ENCODE measurements around the gene ADGB. TPM values are rescaled to one million over a fixed set of nuclear protein-coding genes. Genes with fewer than 3 reads are reported as not detected.

ADGB gene
- total RNA-seq, 1 donor from 2014 or later, result 0.10 TPM

DNA sequence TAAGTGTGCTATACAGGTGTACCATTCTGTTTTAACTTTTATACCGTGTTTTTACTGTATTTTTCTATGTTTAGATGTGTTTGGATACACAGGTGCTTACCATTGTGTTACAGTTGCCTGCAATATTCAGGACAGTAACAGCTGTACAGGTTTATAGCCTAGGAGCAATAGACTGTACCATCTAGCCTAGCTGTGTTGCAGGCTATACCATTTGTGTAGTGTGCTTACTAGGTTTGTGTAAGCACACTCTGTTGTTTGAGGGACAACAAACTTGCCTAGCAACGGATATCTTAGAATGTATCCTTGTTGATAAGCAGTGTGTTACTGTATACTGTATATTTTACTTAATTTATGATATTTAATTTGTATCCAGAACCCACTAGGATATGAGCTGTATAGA lies 35.2 kb downstream of the ADGB start:
- DNase-seq, result no peak

- no peak for DNase-seq
Measured at GRCh38 chr6:146635165-146635564, 36.4 kb downstream of the ADGB start.

GRCh38 chr6:146636481-146636880 lies 37.7 kb downstream of the ADGB start:
- DNase-seq, result no peak

DNA sequence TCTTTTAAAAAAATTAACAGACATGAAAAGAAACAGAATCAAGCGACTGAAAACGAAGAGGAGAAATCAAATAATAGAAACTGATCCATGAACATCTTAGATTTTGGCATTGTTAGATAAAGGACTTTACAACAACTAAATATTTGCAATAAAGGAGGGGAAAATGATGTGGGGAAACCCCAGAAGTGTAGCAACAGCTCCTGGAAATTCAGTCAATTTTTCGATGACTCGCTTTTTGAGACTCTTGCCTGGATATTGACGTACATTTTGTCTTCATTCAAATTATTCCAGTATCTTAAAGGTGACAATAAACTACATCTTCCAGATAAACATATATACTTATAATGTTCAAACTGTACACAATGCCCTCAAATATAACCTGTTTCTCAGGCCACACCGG lies 44.1 kb downstream of the ADGB start:
- DNase-seq, result no peak

DNA sequence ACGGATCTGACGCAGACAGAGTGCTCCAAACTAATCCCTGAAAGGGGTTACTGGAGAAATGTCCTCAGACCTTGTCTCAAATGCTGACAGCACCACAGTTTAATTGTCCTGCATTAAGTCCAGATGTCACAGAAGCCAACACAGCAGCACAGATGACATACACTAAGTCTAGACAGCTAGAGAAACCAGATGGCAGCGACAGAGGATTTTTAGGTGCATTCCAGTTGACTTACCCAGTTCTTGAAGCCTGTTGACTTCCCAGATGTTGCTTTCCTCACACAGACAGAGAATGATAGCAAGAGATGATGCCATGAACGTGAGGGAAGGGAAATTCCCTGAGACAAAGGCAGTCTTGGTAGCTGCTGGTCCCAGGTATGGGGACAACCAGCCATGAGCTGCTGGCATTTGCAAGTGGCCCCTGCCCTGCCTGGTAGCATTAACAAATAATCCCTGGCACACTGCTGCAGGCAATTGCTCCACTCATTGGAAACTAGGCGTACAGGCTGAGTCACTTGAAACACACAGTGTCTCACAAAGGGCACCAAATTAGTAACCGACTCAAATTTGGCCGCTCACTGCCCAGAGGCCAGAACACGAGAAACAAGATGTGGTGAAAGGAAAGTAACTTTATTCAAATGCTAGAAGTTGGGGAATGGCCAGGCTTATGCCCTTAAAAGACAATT lies 52.2 kb downstream of the ADGB start:
- no peak for DNase-seq

DNA sequence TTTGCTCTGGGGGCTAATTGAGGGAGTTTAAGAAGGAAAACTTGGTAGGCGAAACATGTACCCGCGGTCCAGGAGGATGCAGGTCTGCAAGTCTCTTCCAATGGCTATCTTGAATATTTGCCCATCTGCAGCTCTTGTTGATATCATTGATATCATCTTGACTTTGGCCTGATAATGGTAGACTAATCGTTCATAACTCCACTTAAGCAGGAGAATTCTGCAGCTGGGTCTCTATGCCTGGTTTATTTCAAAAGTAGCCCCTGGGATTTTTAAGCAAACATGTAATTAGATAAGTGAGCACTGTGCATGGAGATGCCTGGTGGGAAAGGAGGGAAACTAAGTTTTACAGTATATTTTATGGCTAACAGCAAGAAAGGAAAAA lies 52.7 kb downstream of the ADGB start:
- no peak for DNase-seq

GRCh38 chr6:146657432-146657831 lies 58.7 kb downstream of the ADGB start:
- no peak for DNase-seq

GRCh38 chr6:146664871-146665360 lies 66.1 kb downstream of the ADGB start:
- peak; percentile 1 for DNase-seq

GRCh38 chr6:146666909-146667308 lies 68.1 kb downstream of the ADGB start:
- no peak for DNase-seq

GRCh38 chr6:146670161-146670560 lies 71.4 kb downstream of the ADGB start:
- DNase-seq, result no peak

- no peak for DNase-seq
Measured at GRCh38 chr6:146673069-146673468, 74.3 kb downstream of the ADGB start.

- DNase-seq, result peak; percentile 28
Measured at GRCh38 chr6:146679386-146679785, 80.6 kb downstream of the ADGB start.

GRCh38 chr6:146682919-146683318 lies 84.1 kb downstream of the ADGB start:
- DNase-seq, result no peak

DNA sequence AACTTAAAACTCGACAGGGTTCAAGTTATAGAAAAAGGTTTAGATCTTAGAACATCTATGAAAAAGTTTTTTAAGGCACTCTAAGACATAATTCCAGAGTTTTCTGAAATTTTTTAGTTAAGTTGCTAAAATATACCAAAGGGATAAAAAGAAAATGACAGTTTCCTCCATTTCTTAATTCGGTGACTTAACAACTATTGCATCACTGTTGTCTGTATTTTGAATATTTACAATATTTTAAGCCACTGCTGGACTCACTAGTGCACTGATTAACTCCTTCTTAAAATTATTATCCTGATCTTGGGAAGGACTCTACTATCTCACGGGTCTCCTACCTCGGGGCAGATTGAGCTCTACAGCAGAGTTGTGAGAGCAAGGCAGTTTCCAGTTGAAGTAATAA lies 91.0 kb downstream of the ADGB start:
- DNase-seq, result no peak

DNA sequence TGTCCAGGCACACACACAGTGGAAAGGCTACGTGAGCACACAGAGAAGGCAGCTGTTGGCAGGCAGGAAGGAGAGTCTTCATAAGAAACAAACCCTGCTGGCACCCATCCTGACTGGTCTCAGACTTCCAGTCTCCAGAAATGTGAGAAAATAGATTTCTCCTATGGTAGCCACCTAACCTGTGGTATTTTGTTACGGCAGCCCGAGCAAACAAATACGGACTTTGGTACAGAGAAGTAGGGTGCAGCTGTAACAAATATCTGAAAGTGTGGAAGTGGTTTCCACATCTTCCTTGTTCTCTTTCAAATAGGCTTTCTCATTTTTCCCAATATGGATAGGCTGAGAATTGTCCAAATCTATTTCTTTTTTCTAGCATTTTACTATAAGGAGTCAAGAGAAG lies 94.6 kb downstream of the ADGB start:
- DNase-seq, result no peak

DNA sequence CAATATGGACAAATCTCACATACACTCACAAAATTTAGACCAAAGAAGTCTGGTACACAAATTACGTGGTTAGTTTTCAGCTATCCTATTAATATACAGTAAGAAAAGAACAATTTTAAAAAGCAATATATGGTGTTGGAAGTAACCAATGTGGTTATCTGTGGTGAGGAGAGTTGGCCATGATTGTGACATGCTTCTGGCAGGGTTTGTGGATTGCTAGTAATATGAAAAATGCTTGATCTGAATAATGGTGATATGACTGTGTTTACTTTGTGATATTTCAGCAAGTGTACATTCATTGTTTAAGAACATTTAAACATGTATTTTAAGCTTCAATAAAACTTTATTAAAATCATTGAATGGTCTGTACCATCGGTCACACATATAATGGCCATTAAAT lies 99.1 kb downstream of the ADGB start:
- no peak for DNase-seq

DNA sequence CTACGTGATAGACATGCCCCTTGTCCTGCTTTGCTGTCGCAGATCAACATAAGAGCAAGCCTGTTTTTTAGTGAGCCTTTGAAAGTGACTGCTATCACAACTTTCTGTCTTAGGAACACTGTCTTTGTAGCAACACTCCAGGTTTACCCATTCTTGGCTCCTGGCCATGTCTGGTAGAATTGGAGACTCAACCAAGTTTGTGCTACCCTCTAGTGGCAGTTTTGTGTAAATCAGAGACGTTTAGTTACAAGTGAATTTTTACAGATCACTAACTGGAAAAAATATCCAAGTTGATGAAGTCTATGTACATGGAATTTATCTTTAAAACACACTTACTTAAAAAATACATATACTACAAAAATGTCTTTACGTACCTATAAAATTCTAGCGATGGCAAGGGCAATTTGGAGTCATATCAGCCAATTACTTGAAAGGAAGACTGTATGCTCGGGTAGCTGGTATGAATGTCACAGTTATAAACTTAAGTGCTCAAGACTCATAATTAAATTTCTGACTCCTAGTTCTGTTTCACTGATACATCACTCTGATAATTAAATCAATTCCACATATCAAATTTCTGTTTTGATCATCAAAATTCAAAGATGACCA lies 101.4 kb downstream of the ADGB start:
- peak; percentile 94 for DNase-seq

GRCh38 chr6:146701632-146702031 lies 102.9 kb downstream of the ADGB start:
- DNase-seq, result no peak

- DNase-seq, result no peak
Measured at GRCh38 chr6:146709036-146709622, 110.4 kb downstream of the ADGB start.

- DNase-seq, result no peak
Measured at GRCh38 chr6:146719387-146719786, 120.6 kb downstream of the ADGB start.

DNA sequence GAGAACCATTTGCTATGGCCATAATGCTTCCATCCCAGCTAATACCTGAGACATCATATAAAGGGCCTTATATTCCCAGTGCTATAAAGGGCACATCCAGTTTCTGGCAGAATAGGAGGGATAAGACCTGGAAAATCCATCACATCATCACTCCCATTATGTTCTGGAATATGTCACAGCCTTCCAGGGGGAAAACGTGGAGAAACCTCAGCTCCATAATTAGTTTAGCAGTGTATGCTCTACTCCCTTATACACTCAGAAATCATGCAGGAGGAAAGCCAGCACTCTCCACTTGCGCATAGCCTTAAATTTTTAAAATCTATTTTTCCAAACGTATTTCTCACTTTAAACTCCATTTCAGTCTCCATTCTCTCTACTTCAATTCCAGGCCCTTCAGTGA lies 140.9 kb downstream of the ADGB start:
- peak; percentile 1 for DNase-seq

- no peak for DNase-seq
Measured at GRCh38 chr6:146741609-146742008, 142.8 kb downstream of the ADGB start.

DNA sequence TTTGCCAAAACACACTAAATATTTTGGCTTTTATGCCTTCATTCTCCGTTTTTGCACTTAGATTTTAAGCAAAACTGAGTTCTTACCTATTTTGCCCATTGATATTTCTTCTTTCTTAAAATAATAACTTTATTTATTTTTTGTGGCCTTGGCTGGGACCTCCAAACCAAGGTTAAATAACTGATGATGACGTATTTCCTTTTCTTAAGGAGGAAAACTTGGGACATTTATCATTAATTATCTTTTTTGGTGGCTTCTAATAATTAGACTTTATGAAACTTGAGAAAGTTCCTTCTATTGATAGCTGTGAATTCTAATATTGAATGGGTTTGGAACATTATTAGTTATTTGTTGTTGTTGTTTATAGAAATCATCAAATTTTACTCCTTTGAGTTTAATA lies 154.5 kb downstream of the ADGB start:
- DNase-seq, result no peak

- no peak for DNase-seq
Measured at GRCh38 chr6:146767632-146768031, 168.9 kb downstream of the ADGB start.
